HCT116 (cell line): ENCODE measurements around the gene ADAMTS13. TPM values are rescaled to one million over a fixed set of nuclear protein-coding genes. Genes with fewer than 3 reads are reported as not detected.

Experiments used
- ATAC-seq: fragments of 200-7000 bp; cut with Tn5 transposase; 2 replicates; pipeline ENCODE4 v1.9.1; 2020; ENCODE audit warnings: mild to moderate bottlenecking, moderate library complexity
- BruUV-seq: library from RNA; stranded (reverse); fragments of 400-500 nt; replicated peaks from 2 replicates; lab custom pipeline; 2021; lab: Mats Ljungman, UMichigan
- CTCF ChIA-PET: fragments of 300-600 bp; sonication (Branson Sonifier 250); formaldehyde crosslinking; loops from one replicate; lab custom pipeline; 2021; ENCODE audit warnings: antibody characterized with exemption; lab: Charles Lee
- POLR2A ChIA-PET: fragments of 300-600, 350-600 bp; sonication (Branson Sonifier 250); formaldehyde crosslinking; loops from one replicate; lab custom pipeline; 2021; ENCODE audit warnings: antibody characterized with exemption; lab: Charles Lee
- RAD21 ChIA-PET, 2 experiments: fragments of 300-600 bp; sonication (Branson Sonifier 250); formaldehyde crosslinking; loops; one replicate each; lab custom pipeline; 2023; ENCODE audit warnings: low total read pairs in 2 of 2; ENCODE audit not compliant: uncharacterized antibody in 2 of 2, unreplicated experiment in 2 of 2, low non-redundant PET in 1 of 2; lab: Charles Lee
- DNase-seq: peaks from one replicate; pipeline ENCODE4 v3.0.0-alpha.2; 2010; ENCODE audit warnings: low read depth, low spot score
- H2AFZ ChIP-seq: fragments of 200-600 bp; shearing (Covaris generic), sonication (generic); 2 replicates; pipeline ENCODE4 v1.6.1; 2017; ENCODE audit warnings: low read depth, mixed run types, mixed read lengths, antibody characterized with exemption, low read length; ENCODE audit not compliant: poor library complexity, severe bottlenecking
- H3K27ac ChIP-seq: 2 replicates; pipeline ENCODE4 v1.5.1; 2012; ENCODE audit warnings: low read depth, low read length
- H3K27me3 ChIP-seq: fragments of 200-600 bp; sonication (generic); 2 replicates; pipeline ENCODE4 v1.6.1; 2016; ENCODE audit warnings: mixed run types, low read length, mixed read lengths; ENCODE audit not compliant: insufficient read depth
- H3K36me3 ChIP-seq, 2 experiments: fragments of 200-500 bp in 1 of 2; fragments of 200-600 bp in 1 of 2; sonication (Bioruptor generic) in 1 of 2; sonication (generic) in 1 of 2; 2 replicates each; pipeline versions ENCODE4 v1.5.1 to v1.6.1; 2014 to 2016; ENCODE audit warnings: low read length in 2 of 2, inconsistent platforms in 1 of 2, mixed read lengths in 1 of 2, mixed run types in 1 of 2; ENCODE audit not compliant: insufficient read depth in 2 of 2, control insufficient read depth in 1 of 2
- H3K4me1 ChIP-seq, 2 experiments: fragments of 200-600 bp in 1 of 2; sonication (generic) in 1 of 2; 2 replicates each; pipeline versions ENCODE4 v1.5.1 to v1.6.1; 2012 to 2017; ENCODE audit warnings: low read length in 2 of 2, inconsistent platforms in 1 of 2, mild to moderate bottlenecking in 1 of 2, mixed read lengths in 1 of 2, mixed run types in 1 of 2, moderate library complexity in 1 of 2; ENCODE audit not compliant: insufficient read depth in 2 of 2, control insufficient read depth in 1 of 2
- H3K4me2 ChIP-seq: fragments of 200-600 bp; sonication (generic); 2 replicates; pipeline ENCODE4 v1.6.1; 2017; ENCODE audit warnings: mixed run types, low read length, mixed read lengths
- H3K4me3 ChIP-seq, 2 experiments: fragments of 200-600 bp in 1 of 2; sonication (generic) in 1 of 2; replicated peaks in 1 of 2; 2 replicates each; pipeline ENCODE4 v1.5.1; 2011 to 2016; ENCODE audit warnings: low read length in 2 of 2, control low read depth in 1 of 2, low read depth in 1 of 2, mild to moderate bottlenecking in 1 of 2, mixed read lengths in 1 of 2, mixed run types in 1 of 2
- H3K79me2 ChIP-seq: fragments of 200-600 bp; sonication (generic); 2 replicates; pipeline ENCODE4 v1.6.1; 2017; ENCODE audit warnings: mild to moderate bottlenecking, mixed run types, low read length, moderate library complexity, mixed read lengths; ENCODE audit not compliant: insufficient read depth
- H3K9ac ChIP-seq: fragments of 200-600 bp; sonication (generic); 2 replicates; pipeline ENCODE4 v1.6.1; 2016; ENCODE audit warnings: low read length, mixed read lengths
- H3K9me2 ChIP-seq: fragments of 200-600 bp; sonication (generic), shearing (Covaris generic); 2 replicates; pipeline ENCODE4 v1.6.1; 2017; ENCODE audit warnings: mixed run types, mild to moderate bottlenecking, moderate library complexity; ENCODE audit not compliant: insufficient read depth
- H3K9me3 ChIP-seq, 2 experiments: fragments of 200-500 bp in 1 of 2; fragments of 200-600 bp in 1 of 2; sonication (Bioruptor generic) in 1 of 2; sonication (generic) in 1 of 2; 2 replicates each; pipeline ENCODE4 v1.6.1; 2014 to 2017; ENCODE audit warnings: low read length in 2 of 2, mixed read lengths in 2 of 2, inconsistent platforms in 1 of 2, low read depth in 1 of 2, mild to moderate bottlenecking in 1 of 2, mixed run types in 1 of 2, moderate library complexity in 1 of 2; ENCODE audit not compliant: control insufficient read depth in 1 of 2, insufficient read depth in 1 of 2
- H4K20me1 ChIP-seq: fragments of 200-600 bp; sonication (generic), shearing (Covaris generic); 2 replicates; pipeline ENCODE4 v1.6.1; 2017; ENCODE audit warnings: mixed run types, mild to moderate bottlenecking, moderate library complexity; ENCODE audit not compliant: insufficient read depth
- CEBPB ChIP-seq: IDR thresholded peaks from 2 replicates; pipeline ENCODE4 v1.6.1; 2012; ENCODE audit warnings: low read depth
- CTCF ChIP-seq, 3 experiments: fragments of 200-600 bp in 1 of 3; sonication (generic) in 1 of 3; IDR thresholded peaks in 2 of 3; conservative IDR thresholded peaks in 1 of 3; 2 replicates each; pipeline ENCODE4 v1.5.1; 2012 to 2017; ENCODE audit warnings: low read depth in 2 of 3, low read length in 2 of 3, antibody characterized with exemption in 1 of 3, borderline replicate concordance in 1 of 3, control low read depth in 1 of 3, mild to moderate bottlenecking in 1 of 3, mixed read lengths in 1 of 3, mixed run types in 1 of 3, moderate library complexity in 1 of 3; ENCODE audit not compliant: insufficient read depth in 1 of 3
- ELF1 ChIP-seq: IDR thresholded peaks from 2 replicates; pipeline ENCODE4 v1.6.1; 2012; ENCODE audit warnings: low read depth, borderline replicate concordance
- EZH2 ChIP-seq: fragments of 200-600 bp; sonication (generic); IDR thresholded peaks from 2 replicates; pipeline ENCODE4 v1.6.1; 2017; ENCODE audit warnings: antibody characterized with exemption, mixed run types
- EZH2phosphoT487 ChIP-seq: fragments of 200-600 bp; IDR thresholded peaks from 2 replicates; pipeline ENCODE4 v1.6.1; 2018; ENCODE audit warnings: antibody characterized with exemption, borderline replicate concordance
- FOSL1 ChIP-seq: IDR thresholded peaks from 2 replicates; pipeline ENCODE4 v1.6.1; 2012; ENCODE audit warnings: low read depth
- JUND ChIP-seq: IDR thresholded peaks from 2 replicates; pipeline ENCODE4 v1.6.1; 2012
- RAD21 ChIP-seq: IDR thresholded peaks from 2 replicates; pipeline ENCODE4 v1.6.1; 2012; ENCODE audit warnings: low read depth, mild to moderate bottlenecking
- REST ChIP-seq: IDR thresholded peaks from 2 replicates; pipeline ENCODE4 v1.6.1; 2012; ENCODE audit warnings: low read depth
- SIN3A ChIP-seq: IDR thresholded peaks from 2 replicates; pipeline ENCODE4 v1.6.1; 2012; ENCODE audit warnings: low read depth
- TCF7L2 ChIP-seq: IDR thresholded peaks from 2 replicates; pipeline ENCODE4 v1.7.0; 2011; ENCODE audit warnings: borderline replicate concordance, inconsistent platforms; ENCODE audit not compliant: insufficient read depth, insufficient read length; ENCODE audit errors: extremely low read depth
- YY1 ChIP-seq: IDR thresholded peaks from 2 replicates; pipeline ENCODE4 v1.6.1; 2011; ENCODE audit warnings: low read length, low read depth, moderate library complexity, mild to moderate bottlenecking; ENCODE audit not compliant: insufficient replicate concordance; ENCODE audit errors: extremely low read depth
- ZBTB33 ChIP-seq: IDR thresholded peaks from 2 replicates; pipeline ENCODE4 v1.6.1; 2011; ENCODE audit warnings: mild to moderate bottlenecking, low read length, moderate library complexity; ENCODE audit not compliant: insufficient replicate concordance; ENCODE audit errors: extremely low read depth
- ZFX ChIP-seq: fragments of 450-650 bp; IDR thresholded peaks from 2 replicates; pipeline ENCODE4 v1.6.1; 2017
- intact Hi-C: fragments of 100-400 bp; cut with micrococcal nuclease; formaldehyde crosslinking; loops from 2 replicates; pipeline ENCODE4 v1.10.0; 2022
- total RNA-seq: library from RNA; stranded (reverse); gene quantifications from one replicate; pipeline ENCODE4 v1.2.1, GENCODE V29; 2021; ENCODE audit not compliant: unreplicated experiment

The ADAMTS13 gene
- total RNA-seq, 1 experiment from 2014 or later, result 9.2 TPM

- Histone ChIP-seq H3K27me3 (no peaks in the 10 kb centered on the region; the same call in 1 of the 2 replicates), H3K4me2 (no peak overlapping the region), H4K20me1 (no peaks in the 10 kb centered on the region), H3K9me2 (no peaks in the 10 kb centered on the region), H3K4me1 (no peaks in the 10 kb centered on the region; a peak in 1 of 4 replicates), H3K27ac (no peak overlapping the region), H3K4me3 (no peak overlapping the region), H3K36me3 (no peaks in the 10 kb centered on the region), H3K79me2 (no peaks in the 10 kb centered on the region), H3K9me3 (peaks cover 8 to 18% of the 10 kb centered on the region in 2 experiments), H3K9ac (no peak overlapping the region), H2AFZ (no peak overlapping the region)
- ChIA-PET POLR2A (no interaction called here), CTCF (no interaction called here), RAD21 (no interaction called here)
- intact Hi-C loops, result no loop called here
- TF ChIP-seq EZH2 (no peak), ZBTB33 (no peak), SIN3A (no peak), ELF1 (no peak), YY1 (no peak), CTCF (IDR thresholded peaks at IDR 0.05 in 2 of 3, conservative IDR thresholded peaks at IDR 0.05 in 1 of 3; ENCODE audit: borderline replicate concordance in 1 of 3, insufficient read depth in 1 of 3, low read depth in 2 of 3, low read length in 2 of 3) (no peak), JUND (no peak), FOSL1 (no peak), ZFX (no peak), CEBPB (no peak), TCF7L2 (no peak), REST (no peak), RAD21 (no peak), EZH2phosphoT487 (no peak)
- BruUV-seq, result no TSS peak
- no peak for DNase-seq
- ATAC-seq, result no peak
Measured at GRCh38 chr9:133502112-133502511, 79.9 kb downstream of the ADAMTS13 start.
